Urinary bladder (tissue), 4 donors: ENCODE data around the gene QSOX2. TPM values are rescaled to one million over a fixed set of nuclear protein-coding genes. Genes with fewer than 3 reads are reported as not detected.

Experiments
- DNase-seq: peaks from one replicate; pipeline ENCODE4 v3.0.0-alpha.2; 2015; ENCODE audit errors: extremely low spot score
- H3K27ac ChIP-seq: one replicate; pipeline ENCODE4 v1.5.1; 2013; ENCODE audit warnings: low read depth, mild to moderate bottlenecking, moderate library complexity
- H3K36me3 ChIP-seq: one replicate; pipeline ENCODE4 v1.6.1; 2013; ENCODE audit warnings: mild to moderate bottlenecking, moderate library complexity; ENCODE audit not compliant: insufficient read depth
- H3K4me1 ChIP-seq: one replicate; pipeline ENCODE4 v1.6.1; 2013; ENCODE audit warnings: mild to moderate bottlenecking, moderate library complexity; ENCODE audit not compliant: insufficient read depth
- H3K4me3 ChIP-seq: one replicate; pipeline ENCODE4 v1.5.1; 2013; ENCODE audit warnings: low read depth, low read length
- WGBS: extraction: QIAGEN DNeasy Blood & Tissue Kit; methylation state at CpG from one replicate; pipeline ENCODE4 v1.1.7; 2013; 5-methylcytosine and 5-hydroxymethylcytosine counted together
- polyA plus RNA-seq: library from polyadenylated mRNA; stranded (reverse); fragments of 200-250 nt; gene quantifications from one replicate; pipeline ENCODE4 v1.2.3, GENCODE V29; 2013
- total RNA-seq: library from RNA; depleted of rRNA; stranded (reverse); fragments of >200 nt; gene quantifications from one replicate; pipeline ENCODE4 v1.2.3, GENCODE V29; 2014
- donor health status: healthy with polysubstance abuse.
- donor health status: healthy.

Gene QSOX2
- total and polyA plus RNA-seq, 2 donors: 7.6 to 7.8 TPM

- Histone ChIP-seq H3K4me1 (no peaks in the 10 kb centered on the region), H3K36me3 (no peaks in the 10 kb centered on the region), H3K4me3 (no peak overlapping the region), H3K27ac (no peak overlapping the region)
- WGBS: 93% methylated on average over 30 of the region's 30 CpGs
- DNase-seq: no peak
Observed at GRCh38 chr9:136226680-136227407, 18.8 kb downstream of the QSOX2 start.

DNA sequence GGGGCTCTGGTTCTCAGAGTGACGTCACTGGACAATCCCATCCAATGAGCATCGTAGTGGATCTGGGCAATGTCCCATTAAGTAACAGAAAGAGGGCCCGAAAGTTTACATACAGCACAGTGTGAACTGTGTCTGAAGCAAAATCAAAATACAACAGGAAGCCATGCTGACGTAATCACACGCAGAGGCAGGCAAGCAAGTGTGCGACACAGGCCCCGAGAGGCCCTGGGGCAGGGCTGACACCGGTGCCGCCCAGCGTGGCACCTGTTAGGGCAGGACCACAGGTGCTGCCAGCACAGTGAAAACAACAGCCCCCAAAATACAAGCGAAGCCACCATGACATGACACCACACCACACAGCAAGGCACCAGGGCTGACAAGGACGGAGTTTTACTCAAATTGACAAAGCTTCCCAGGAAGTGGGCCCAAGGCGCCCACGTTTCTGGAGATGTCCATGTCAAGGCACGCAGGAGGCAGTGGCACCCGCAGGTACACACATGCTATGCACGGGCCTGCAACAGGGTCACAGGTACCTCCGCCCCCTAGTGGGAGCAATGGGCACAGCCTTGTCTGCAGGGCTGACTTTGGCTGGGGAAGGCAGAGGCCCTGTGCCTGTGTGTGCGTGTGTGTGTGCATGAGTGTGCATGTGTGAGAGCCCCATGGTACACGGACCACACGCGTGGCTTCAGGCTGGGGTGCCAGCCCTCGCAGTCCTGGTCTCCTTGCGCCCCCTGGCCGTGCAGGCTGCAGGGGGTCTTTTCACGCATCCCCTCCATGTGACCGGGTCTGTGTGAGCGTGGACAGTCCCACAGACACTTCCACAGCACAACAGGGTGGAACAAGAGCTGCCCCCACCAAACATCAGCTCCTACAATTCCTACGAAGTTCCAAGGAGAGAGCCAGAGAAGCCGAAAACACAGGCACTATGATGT, 19.6 kb downstream of the QSOX2 start:
- WGBS: 77% methylated on average over 30 of the region's 30 CpGs
- peak; percentile 11 for DNase-seq
- H3K36me3 ChIP-seq: no peaks in the 10 kb centered on the region

DNA sequence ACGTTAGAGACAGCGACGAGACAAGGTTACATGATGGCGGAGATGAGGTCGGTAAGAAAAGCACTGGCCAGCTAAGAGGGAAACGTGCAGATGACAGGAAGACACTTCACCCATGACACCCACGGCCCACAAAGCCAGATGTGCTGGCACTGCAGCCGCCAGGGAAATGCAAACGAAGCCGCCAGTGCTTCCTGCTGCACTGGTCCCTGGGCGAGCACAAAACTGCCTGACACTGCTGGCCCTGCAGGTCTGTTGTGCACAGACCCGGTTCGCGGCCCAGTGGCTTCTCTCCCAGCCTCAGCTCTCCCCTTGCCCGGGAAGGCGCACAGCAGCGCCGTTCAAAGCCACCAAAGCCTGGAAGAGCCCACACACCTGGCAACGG, 20.3 kb downstream of the QSOX2 start:
- Histone ChIP-seq H3K27ac (no peak overlapping the region), H3K36me3 (no peaks in the 10 kb centered on the region), H3K4me1 (no peaks in the 10 kb centered on the region), H3K4me3 (no peak overlapping the region)
- 87% methylated on average over 19 of the region's 19 CpGs for WGBS
- DNase-seq: no peak

More for the DNA sequence above, 19.6 kb downstream of the QSOX2 start:
- no peaks in the 10 kb centered on the region for H3K4me1 ChIP-seq
- no peak overlapping the region for H3K4me3 ChIP-seq
- no peak overlapping the region for H3K27ac ChIP-seq

- H3K4me1 ChIP-seq: no peaks in the 10 kb centered on the region
- WGBS: 93% methylated on average over 30 of the region's 30 CpGs
- no peaks in the 10 kb centered on the region for H3K36me3 ChIP-seq
- DNase-seq: no peak
- H3K4me3 ChIP-seq: no peak overlapping the region
- H3K27ac ChIP-seq: no peak overlapping the region
Observed at GRCh38 chr9:136223871-136224640, 21.6 kb downstream of the QSOX2 start.

GRCh38 chr9:136222906-136223285, 22.7 kb downstream of the QSOX2 start:
- Histone ChIP-seq H3K36me3 (no peaks in the 10 kb centered on the region), H3K4me3 (no peak overlapping the region), H3K4me1 (no peaks in the 10 kb centered on the region), H3K27ac (no peak overlapping the region)
- 94% methylated on average over 13 of the region's 13 CpGs for WGBS
- no peak for DNase-seq

- no peak for DNase-seq
Observed at GRCh38 chr9:136222166-136222905, 23.3 kb downstream of the QSOX2 start.

GRCh38 chr9:136220017-136220729, 25.4 kb downstream of the QSOX2 start:
- H3K36me3 ChIP-seq: no peaks in the 10 kb centered on the region
- no peak overlapping the region for H3K27ac ChIP-seq
- no peak overlapping the region for H3K4me3 ChIP-seq
- no peaks in the 10 kb centered on the region for H3K4me1 ChIP-seq
- no peak for DNase-seq
- WGBS: 91% methylated on average over 15 of the region's 15 CpGs

More at GRCh38 chr9:136222166-136222905, 23.3 kb downstream of the QSOX2 start:
- no peak overlapping the region for H3K27ac ChIP-seq
- 95% methylated on average over 38 of the region's 38 CpGs for WGBS
- no peak overlapping the region for H3K4me3 ChIP-seq
- H3K36me3 ChIP-seq: no peaks in the 10 kb centered on the region
- no peaks in the 10 kb centered on the region for H3K4me1 ChIP-seq

DNA sequence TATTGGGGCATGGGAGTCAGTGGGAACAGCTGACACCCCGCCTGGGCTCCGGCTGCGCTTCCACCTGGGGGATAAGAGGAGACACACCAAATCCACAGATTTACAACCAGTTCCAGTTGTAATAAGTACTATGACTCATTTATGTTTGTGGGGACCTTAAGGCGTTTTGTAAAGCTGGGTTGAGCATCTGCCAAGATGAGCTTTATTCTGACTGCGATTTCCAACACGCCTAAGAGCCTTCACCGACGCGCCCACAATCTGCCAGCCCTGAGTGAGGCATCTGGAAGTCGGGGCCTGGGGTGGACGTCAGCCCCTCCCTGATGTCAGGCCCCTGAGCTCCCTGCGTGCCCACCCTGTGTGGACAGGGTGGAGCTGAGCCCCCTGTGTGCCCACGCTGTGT, 26.3 kb downstream of the QSOX2 start:
- Histone ChIP-seq H3K36me3 (no peaks in the 10 kb centered on the region), H3K4me3 (no peak overlapping the region), H3K27ac (no peak overlapping the region), H3K4me1 (no peaks in the 10 kb centered on the region)
- no peak for DNase-seq
- WGBS: 72% methylated on average over 13 of the region's 13 CpGs

GRCh38 chr9:136218673-136219072, 26.9 kb downstream of the QSOX2 start:
- Histone ChIP-seq H3K4me3 (no peak overlapping the region), H3K36me3 (no peaks in the 10 kb centered on the region), H3K27ac (no peak overlapping the region), H3K4me1 (no peaks in the 10 kb centered on the region)
- 88% methylated on average over 15 of the region's 15 CpGs for WGBS
- no peak for DNase-seq

- Histone ChIP-seq H3K4me3 (no peak overlapping the region), H3K36me3 (no peaks in the 10 kb centered on the region), H3K27ac (no peak overlapping the region), H3K4me1 (no peaks in the 10 kb centered on the region)
- DNase-seq: no peak
- 94% methylated on average over 16 of the region's 16 CpGs for WGBS
Observed at GRCh38 chr9:136218271-136218670, 27.3 kb downstream of the QSOX2 start.

DNA sequence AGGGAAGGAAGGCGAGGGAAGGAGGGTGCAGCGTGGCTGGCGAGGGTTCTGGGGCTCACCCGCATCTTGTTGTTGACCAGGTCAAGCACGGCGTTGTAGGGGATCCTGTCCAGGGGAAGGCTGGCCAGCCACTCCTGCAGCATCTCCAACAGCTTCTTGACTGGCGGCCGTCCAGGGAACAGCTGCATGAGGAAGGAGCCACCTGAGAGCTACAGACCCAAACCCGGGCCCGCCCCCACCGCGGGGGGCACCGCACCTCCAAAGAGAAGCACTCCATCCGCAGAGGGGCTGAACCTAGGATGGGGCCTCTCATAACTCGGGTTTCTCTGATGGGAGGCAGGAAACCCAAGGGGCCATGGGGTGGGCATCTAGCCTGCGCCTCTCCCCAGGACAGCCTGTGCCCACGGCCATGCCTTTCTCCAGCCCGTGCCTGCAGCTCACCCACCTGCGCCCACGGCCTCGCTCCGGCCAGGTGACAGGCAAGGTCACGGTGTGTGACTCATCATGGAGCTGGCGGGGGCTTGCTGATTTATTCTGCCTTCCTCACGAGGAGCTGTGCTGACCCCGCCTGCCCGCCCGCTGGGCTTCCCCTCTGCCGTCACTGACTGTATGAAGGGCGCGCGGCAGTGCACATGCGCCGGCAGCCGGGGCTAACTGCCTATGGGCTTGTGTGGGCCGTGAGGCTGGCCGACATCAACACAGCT, 28.9 kb downstream of the QSOX2 start:
- 90% methylated on average over 37 of the region's 37 CpGs for WGBS
- no peaks in the 10 kb centered on the region for H3K36me3 ChIP-seq
- no peaks in the 10 kb centered on the region for H3K4me1 ChIP-seq
- no peak overlapping the region for H3K27ac ChIP-seq
- H3K4me3 ChIP-seq: no peak overlapping the region
- DNase-seq: no peak

DNA sequence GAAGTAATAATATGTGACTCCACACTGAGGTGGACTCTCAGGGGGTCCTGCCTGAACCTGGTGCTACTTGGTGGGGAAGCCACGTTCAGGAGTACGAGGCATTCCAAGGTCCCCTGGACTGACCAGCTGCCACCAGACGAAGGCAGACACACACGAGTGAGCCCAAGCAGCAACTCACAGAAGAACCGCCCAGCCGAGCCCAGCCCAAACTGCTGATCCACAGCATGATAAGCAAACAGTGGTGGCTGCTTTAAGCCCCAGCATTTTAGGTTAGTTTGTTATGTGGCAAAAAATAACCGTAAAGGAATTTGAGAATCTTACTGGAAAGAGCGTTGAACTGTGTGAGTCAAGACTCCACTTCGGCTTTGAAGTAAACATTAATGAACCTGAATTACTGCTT, 31.9 kb downstream of the QSOX2 start:
- Histone ChIP-seq H3K4me1 (no peaks in the 10 kb centered on the region), H3K27ac (no peak overlapping the region), H3K4me3 (no peak overlapping the region), H3K36me3 (peaks cover 1% of the 10 kb centered on the region)
- no peak for DNase-seq
- 97% methylated on average over 9 of the region's 9 CpGs for WGBS
